ENCODE data around the gene MAGI1. TPM values are rescaled to one million over a fixed set of nuclear protein-coding genes. Genes with fewer than 3 reads are reported as not detected.

Gene MAGI1
- total RNA-seq, 3 donors from 2014 or later (not counting 1 experiment from before 2014, with no cell fraction given): not detected

DNA sequence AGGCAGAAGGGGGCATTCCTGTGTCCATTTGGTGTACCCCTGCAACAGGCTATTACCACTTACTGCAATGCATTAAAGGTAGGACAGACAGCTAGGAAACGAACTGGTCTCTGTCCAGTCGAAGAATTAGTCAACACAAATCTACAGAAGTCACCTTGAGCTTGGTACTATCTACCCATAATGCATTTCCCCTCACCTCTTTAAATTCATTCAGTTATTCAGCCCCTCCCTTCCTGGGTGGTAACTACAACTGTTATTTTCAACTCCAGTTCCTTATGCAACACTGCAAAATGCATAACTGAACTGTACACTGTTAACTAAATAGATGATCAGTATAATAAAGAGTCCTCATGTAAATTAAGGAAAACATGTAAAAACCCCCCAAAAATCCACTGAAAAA, 77.6 kb downstream of the MAGI1 start:
- Histone ChIP-seq H3K4me3 (ENCODE audit: low read length) (no peak overlapping the region), H3K27me3 (ENCODE audit: control insufficient read depth, insufficient read depth, low read length) (no peaks in the 10 kb centered on the region), H3K9me3 (ENCODE audit: control insufficient read depth, insufficient read depth, low read length) (no peaks in the 10 kb centered on the region), H3K4me1 (ENCODE audit: control insufficient read depth, insufficient read depth, low read length) (no peaks in the 10 kb centered on the region), H3K27ac (ENCODE audit: low read length) (no peak overlapping the region), H3K36me3 (ENCODE audit: control insufficient read depth, insufficient read depth, low read length) (no peaks in the 10 kb centered on the region)
- no peaks in the 10 kb centered on the region for H3K4me1 Mint-ChIP-seq
- intact Hi-C loops (cut with micrococcal nuclease): no loop called here
- WGBS (ENCODE audit: insufficient coverage): 60% methylated on average over 2 of the region's 2 CpGs
- H3K27me3 Mint-ChIP-seq (ENCODE audit: low read depth in 2 of 2): peaks cover 0 to 3% of the 10 kb centered on the region in 2 donors
- TF ChIP-seq, protein P1, sequence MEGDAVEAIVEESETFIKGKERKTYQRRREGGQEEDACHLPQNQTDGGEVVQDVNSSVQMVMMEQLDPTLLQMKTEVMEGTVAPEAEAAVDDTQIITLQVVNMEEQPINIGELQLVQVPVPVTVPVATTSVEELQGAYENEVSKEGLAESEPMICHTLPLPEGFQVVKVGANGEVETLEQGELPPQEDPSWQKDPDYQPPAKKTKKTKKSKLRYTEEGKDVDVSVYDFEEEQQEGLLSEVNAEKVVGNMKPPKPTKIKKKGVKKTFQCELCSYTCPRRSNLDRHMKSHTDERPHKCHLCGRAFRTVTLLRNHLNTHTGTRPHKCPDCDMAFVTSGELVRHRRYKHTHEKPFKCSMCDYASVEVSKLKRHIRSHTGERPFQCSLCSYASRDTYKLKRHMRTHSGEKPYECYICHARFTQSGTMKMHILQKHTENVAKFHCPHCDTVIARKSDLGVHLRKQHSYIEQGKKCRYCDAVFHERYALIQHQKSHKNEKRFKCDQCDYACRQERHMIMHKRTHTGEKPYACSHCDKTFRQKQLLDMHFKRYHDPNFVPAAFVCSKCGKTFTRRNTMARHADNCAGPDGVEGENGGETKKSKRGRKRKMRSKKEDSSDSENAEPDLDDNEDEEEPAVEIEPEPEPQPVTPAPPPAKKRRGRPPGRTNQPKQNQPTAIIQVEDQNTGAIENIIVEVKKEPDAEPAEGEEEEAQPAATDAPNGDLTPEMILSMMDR (IDR thresholded peaks at IDR 0.05): no peak
- DNase-seq: no peak
- ATAC-seq: no peak
- H3K4me3 Mint-ChIP-seq: no peak overlapping the region
- no peaks in the 10 kb centered on the region for H3K36me3 Mint-ChIP-seq
- H3K9me3 Mint-ChIP-seq: peaks cover 0 to 2% of the 10 kb centered on the region in 2 donors
- no peak overlapping the region for H3K27ac Mint-ChIP-seq

GRCh38 chr3:65960087-65960486, 78.6 kb downstream of the MAGI1 start:
- no peaks in the 10 kb centered on the region for H3K4me1 Mint-ChIP-seq
- no peak overlapping the region for H3K27ac ChIP-seq (ENCODE audit: low read length)
- no peaks in the 10 kb centered on the region for H3K36me3 ChIP-seq (ENCODE audit: control insufficient read depth, insufficient read depth, low read length)
- no peak overlapping the region for H3K4me3 Mint-ChIP-seq
- no peak overlapping the region for H3K4me3 ChIP-seq (ENCODE audit: low read length)
- H3K27me3 ChIP-seq (ENCODE audit: control insufficient read depth, insufficient read depth, low read length): no peaks in the 10 kb centered on the region
- ATAC-seq: no peak
- WGBS (ENCODE audit: insufficient coverage): 86% methylated on average over 5 of the region's 6 CpGs
- H3K4me1 ChIP-seq (ENCODE audit: control insufficient read depth, insufficient read depth, low read length): no peaks in the 10 kb centered on the region
- H3K27ac Mint-ChIP-seq: no peak overlapping the region
- TF ChIP-seq, protein P1 (IDR thresholded peaks at IDR 0.05): no peak
- H3K9me3 Mint-ChIP-seq: peaks cover 0 to 2% of the 10 kb centered on the region in 2 donors
- DNase-seq: no peak
- no peaks in the 10 kb centered on the region for H3K27me3 Mint-ChIP-seq (ENCODE audit: low read depth in 2 of 2)
- no peaks in the 10 kb centered on the region for H3K9me3 ChIP-seq (ENCODE audit: control insufficient read depth, insufficient read depth, low read length)
- no peaks in the 10 kb centered on the region for H3K36me3 Mint-ChIP-seq
- intact Hi-C loops (cut with micrococcal nuclease): no loop called here

- Mint-ChIP-seq H3K27me3 (ENCODE audit: low read depth in 2 of 2) (peaks cover 0 to 2% of the 10 kb centered on the region in 2 donors), H3K4me1 (no peaks in the 10 kb centered on the region), H3K36me3 (no peaks in the 10 kb centered on the region), H3K4me3 (no peak overlapping the region), H3K27ac (no peak overlapping the region), H3K9me3 (peaks cover 0 to 2% of the 10 kb centered on the region in 2 donors)
- DNase-seq (no peak), ATAC-seq (no peak)
- Histone ChIP-seq H3K36me3 (ENCODE audit: control insufficient read depth, insufficient read depth, low read length) (no peaks in the 10 kb centered on the region), H3K4me1 (ENCODE audit: control insufficient read depth, insufficient read depth, low read length) (no peaks in the 10 kb centered on the region), H3K9me3 (ENCODE audit: control insufficient read depth, insufficient read depth, low read length) (no peaks in the 10 kb centered on the region), H3K27me3 (ENCODE audit: control insufficient read depth, insufficient read depth, low read length) (no peaks in the 10 kb centered on the region), H3K27ac (ENCODE audit: low read length) (no peak overlapping the region), H3K4me3 (ENCODE audit: low read length) (no peak overlapping the region)
- intact Hi-C loops (cut with micrococcal nuclease): no loop called here
- TF ChIP-seq, protein P1 (IDR thresholded peaks at IDR 0.05): no peak
- WGBS (ENCODE audit: insufficient coverage): 94% methylated on average over 2 of the region's 2 CpGs
Observed at GRCh38 chr3:65958216-65958615, 80.5 kb downstream of the MAGI1 start.

GRCh38 chr3:65955792-65956477, 82.8 kb downstream of the MAGI1 start:
- no peak overlapping the region for H3K4me3 ChIP-seq (ENCODE audit: low read length)
- H3K27me3 Mint-ChIP-seq (ENCODE audit: low read depth in 2 of 2): peaks cover 0 to 2% of the 10 kb centered on the region in 2 donors
- no peaks in the 10 kb centered on the region for H3K36me3 ChIP-seq (ENCODE audit: control insufficient read depth, insufficient read depth, low read length)
- H3K4me1 Mint-ChIP-seq: no peaks in the 10 kb centered on the region
- H3K4me3 Mint-ChIP-seq: no peak overlapping the region
- ATAC-seq (no peak), DNase-seq (no peak)
- intact Hi-C loops (cut with micrococcal nuclease): no loop called here
- TF ChIP-seq, protein P1 (IDR thresholded peaks at IDR 0.05): no peak
- H3K9me3 ChIP-seq (ENCODE audit: control insufficient read depth, insufficient read depth, low read length): no peaks in the 10 kb centered on the region
- no peak overlapping the region for H3K27ac ChIP-seq (ENCODE audit: low read length)
- H3K4me1 ChIP-seq (ENCODE audit: control insufficient read depth, insufficient read depth, low read length): no peaks in the 10 kb centered on the region
- no peak overlapping the region for H3K27ac Mint-ChIP-seq
- H3K27me3 ChIP-seq (ENCODE audit: control insufficient read depth, insufficient read depth, low read length): no peaks in the 10 kb centered on the region
- WGBS (ENCODE audit: insufficient coverage): 90% methylated on average over 7 of the region's 10 CpGs
- peaks cover 0 to 2% of the 10 kb centered on the region in 2 donors for H3K9me3 Mint-ChIP-seq
- no peaks in the 10 kb centered on the region for H3K36me3 Mint-ChIP-seq

Data from natural killer cell (primary cell).